Measurements from ENCODE around the gene MBD5.

The MBD5 gene

GRCh38 chr2:148130581-148130980 lies 109.7 kb downstream of the MBD5 start:
- no peak for DNase-seq

- no peak for DNase-seq
These were observed 111.5 kb downstream of the MBD5 start for GRCh38 chr2:148132412-148132811.

- DNase-seq = no peak
These were observed 114.8 kb downstream of the MBD5 start for GRCh38 chr2:148135705-148136104.

- no peak for DNase-seq
These were observed 115.5 kb downstream of the MBD5 start for GRCh38 chr2:148136441-148136840.

GRCh38 chr2:148161909-148162435 lies 141.1 kb downstream of the MBD5 start:
- DNase-seq = no peak

GRCh38 chr2:148162871-148163270 lies 142.0 kb downstream of the MBD5 start:
- DNase-seq = no peak

GRCh38 chr2:148165975-148166374 lies 145.1 kb downstream of the MBD5 start:
- DNase-seq = no peak

- no peak for DNase-seq
These were observed 146.4 kb downstream of the MBD5 start for GRCh38 chr2:148167241-148167766.

GRCh38 chr2:148167855-148168254 lies 147.0 kb downstream of the MBD5 start:
- no peak for DNase-seq

- no peak for DNase-seq
These were observed 151.4 kb downstream of the MBD5 start for GRCh38 chr2:148172131-148172753.

GRCh38 chr2:148173168-148173567 lies 152.3 kb downstream of the MBD5 start:
- DNase-seq = no peak

- DNase-seq = no peak
These were observed 156.7 kb downstream of the MBD5 start for GRCh38 chr2:148177559-148177958.

GRCh38 chr2:148179724-148180123 lies 158.8 kb downstream of the MBD5 start:
- no peak for DNase-seq

GRCh38 chr2:148184976-148185375 lies 164.1 kb downstream of the MBD5 start:
- DNase-seq = no peak

GRCh38 chr2:148194882-148195281 lies 174.0 kb downstream of the MBD5 start:
- DNase-seq = no peak

- peak; percentile 28 to 53 for DNase-seq
These were observed 180.4 kb downstream of the MBD5 start for GRCh38 chr2:148201075-148202004.

- no peak for DNase-seq
These were observed 181.3 kb downstream of the MBD5 start for GRCh38 chr2:148202237-148202636.

GRCh38 chr2:148207111-148207510 lies 186.2 kb downstream of the MBD5 start:
- DNase-seq = no peak

- DNase-seq = peak in 1 of 2 donors; percentile 3
These were observed 188.7 kb downstream of the MBD5 start for GRCh38 chr2:148209603-148210002.

- no peak for DNase-seq
These were observed 197.6 kb downstream of the MBD5 start for GRCh38 chr2:148218326-148219075.

GRCh38 chr2:148221166-148221565 lies 200.3 kb downstream of the MBD5 start:
- no peak for DNase-seq

- no peak for DNase-seq
These were observed 201.0 kb downstream of the MBD5 start for GRCh38 chr2:148221926-148222325.

- no peak for DNase-seq
These were observed 211.0 kb downstream of the MBD5 start for GRCh38 chr2:148231858-148232257.

Data from stimulated activated CD4-positive, alpha-beta T cell treated with anti-CD3 and anti-CD28 coated beads, Interleukin-2, amount 100 ng/mL, for 24 hours (primary cell).